ENCODE data around the gene GARRE1.

GARRE1 gene

DNA sequence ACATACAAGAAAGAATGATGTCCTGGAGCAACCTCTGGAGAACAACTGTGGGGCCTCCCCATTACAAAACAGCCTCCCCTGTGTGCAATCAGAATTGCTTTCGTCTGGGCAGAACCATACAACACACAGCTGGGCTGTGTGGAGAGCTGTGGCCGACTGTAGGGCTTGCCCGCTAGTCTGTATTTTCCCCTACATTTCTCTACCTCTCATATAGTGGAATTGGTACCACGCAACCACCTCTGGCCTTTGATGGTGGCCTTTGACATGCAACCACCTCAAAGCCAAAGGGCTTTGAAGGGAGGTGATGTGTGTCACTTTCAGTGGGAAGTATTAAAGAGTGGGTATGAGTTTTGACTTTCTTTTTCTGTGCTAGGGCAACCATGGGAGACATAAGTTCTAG lies 34.0 kb downstream of the GARRE1 start:
- H3K4me3 ChIP-seq (ENCODE audit: low read depth in 1 of 2, low read length in 2 of 2) = no peak overlapping the region
- H4K20me1 ChIP-seq (ENCODE audit: insufficient read depth, low read length) = no peaks in the 10 kb centered on the region
- H3K9ac ChIP-seq (ENCODE audit: low read depth, low read length) = no peak overlapping the region
- no peak overlapping the region for H2AFZ ChIP-seq (ENCODE audit: low read depth, low read length)
- no peaks in the 10 kb centered on the region for H3K4me1 ChIP-seq (ENCODE audit: insufficient read depth, low read length)
- no peak for ATAC-seq (ENCODE audit: insufficient read depth, low read depth)
- H3K79me2 ChIP-seq (ENCODE audit: insufficient read depth, low read length) = no peaks in the 10 kb centered on the region
- no peak for TF ChIP-seq CTCF (IDR thresholded peaks at IDR 0.05; ENCODE audit: borderline replicate concordance, extremely low read depth, low read length, poor library complexity, severe bottlenecking)
- no peak for TF ChIP-seq EZH2 (IDR thresholded peaks at IDR 0.05; ENCODE audit: borderline replicate concordance, low read depth, low read length, severe bottlenecking)
- no peaks in the 10 kb centered on the region for H3K9me3 ChIP-seq (ENCODE audit: insufficient read depth, low read length, severe bottlenecking)
- no peak for DNase-seq
- H3K27ac ChIP-seq (ENCODE audit: low read length) = no peak overlapping the region
- H3K27me3 ChIP-seq (ENCODE audit: insufficient read depth, low read length, poor library complexity) = no peaks in the 10 kb centered on the region
- H3K36me3 ChIP-seq (ENCODE audit: insufficient read depth, low read length) = peaks cover 3% of the 10 kb centered on the region; the same call in 1 of the 2 replicates
- no peak overlapping the region for H3K4me2 ChIP-seq (ENCODE audit: insufficient read depth, low read length)

DNA sequence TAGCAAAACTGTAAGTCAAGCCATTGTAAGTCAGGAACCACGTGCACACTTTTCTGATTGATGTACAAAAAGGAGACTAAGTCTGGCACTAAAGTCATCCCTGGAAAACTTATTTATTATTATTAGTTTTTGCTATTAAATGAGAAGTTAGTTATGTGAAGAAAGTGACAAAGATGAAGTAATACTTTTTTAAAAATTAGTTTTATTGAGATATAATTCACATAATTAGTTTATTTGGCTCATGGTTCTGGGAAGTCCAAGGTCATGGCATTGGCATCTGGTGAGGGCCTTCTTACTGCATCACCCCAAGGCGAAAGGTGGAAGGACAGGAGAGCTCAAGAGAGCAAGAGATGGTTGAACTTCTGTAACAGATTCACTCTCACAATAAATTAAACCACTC lies 36.9 kb downstream of the GARRE1 start:
- Histone ChIP-seq H3K4me3 (ENCODE audit: low read depth in 1 of 2, low read length in 2 of 2) (no peak overlapping the region), H3K27ac (ENCODE audit: low read length) (no peak overlapping the region), H3K9ac (ENCODE audit: low read depth, low read length) (no peak overlapping the region), H3K36me3 (ENCODE audit: insufficient read depth, low read length) (peaks cover 3% of the 10 kb centered on the region; the same call in 1 of the 2 replicates), H3K79me2 (ENCODE audit: insufficient read depth, low read length) (no peaks in the 10 kb centered on the region), H3K4me1 (ENCODE audit: insufficient read depth, low read length) (no peaks in the 10 kb centered on the region), H3K9me3 (ENCODE audit: insufficient read depth, low read length, severe bottlenecking) (no peaks in the 10 kb centered on the region), H2AFZ (ENCODE audit: low read depth, low read length) (no peak overlapping the region), H3K27me3 (ENCODE audit: insufficient read depth, low read length, poor library complexity) (no peaks in the 10 kb centered on the region), H3K4me2 (ENCODE audit: insufficient read depth, low read length) (no peak overlapping the region), H4K20me1 (ENCODE audit: insufficient read depth, low read length) (no peaks in the 10 kb centered on the region; the same call in 1 of the 2 replicates)
- DNase-seq = no peak
- TF ChIP-seq EZH2 (IDR thresholded peaks at IDR 0.05; ENCODE audit: borderline replicate concordance, low read depth, low read length, severe bottlenecking) = no peak
- no peak for TF ChIP-seq CTCF (IDR thresholded peaks at IDR 0.05; ENCODE audit: borderline replicate concordance, extremely low read depth, low read length, poor library complexity, severe bottlenecking)
- ATAC-seq (ENCODE audit: insufficient read depth, low read depth) = no peak

DNA sequence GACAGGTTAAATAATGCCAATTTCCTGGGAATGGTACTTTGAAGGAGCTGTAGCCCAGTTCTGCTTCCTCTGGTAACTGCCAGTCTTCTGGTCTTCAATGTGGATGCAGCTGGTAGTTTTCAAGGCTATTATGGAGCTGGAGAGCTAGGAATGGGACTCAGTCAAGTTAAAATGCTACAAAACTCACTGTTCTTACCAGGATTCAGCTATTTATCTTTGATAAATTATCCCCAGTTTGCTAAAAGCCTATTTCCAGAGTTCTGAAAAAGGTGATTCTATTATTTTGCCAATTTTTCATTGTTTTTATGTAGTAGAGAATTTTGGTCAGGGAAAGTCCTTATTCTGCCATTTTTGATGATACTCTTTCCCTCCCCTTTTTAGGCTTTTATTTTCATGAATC lies 40.7 kb downstream of the GARRE1 start:
- Histone ChIP-seq H2AFZ (ENCODE audit: low read depth, low read length) (no peak overlapping the region), H3K9me3 (ENCODE audit: insufficient read depth, low read length, severe bottlenecking) (no peaks in the 10 kb centered on the region), H3K4me1 (ENCODE audit: insufficient read depth, low read length) (no peaks in the 10 kb centered on the region), H3K36me3 (ENCODE audit: insufficient read depth, low read length) (no peaks in the 10 kb centered on the region), H3K27me3 (ENCODE audit: insufficient read depth, low read length, poor library complexity) (no peaks in the 10 kb centered on the region), H3K4me3 (ENCODE audit: low read depth in 1 of 2, low read length in 2 of 2) (no peak overlapping the region), H3K9ac (ENCODE audit: low read depth, low read length) (no peak overlapping the region), H4K20me1 (ENCODE audit: insufficient read depth, low read length) (no peaks in the 10 kb centered on the region; the same call in 1 of the 2 replicates), H3K79me2 (ENCODE audit: insufficient read depth, low read length) (no peaks in the 10 kb centered on the region), H3K27ac (ENCODE audit: low read length) (no peak overlapping the region), H3K4me2 (ENCODE audit: insufficient read depth, low read length) (no peak overlapping the region)
- TF ChIP-seq EZH2 (IDR thresholded peaks at IDR 0.05; ENCODE audit: borderline replicate concordance, low read depth, low read length, severe bottlenecking) = no peak
- no peak for TF ChIP-seq CTCF (IDR thresholded peaks at IDR 0.05; ENCODE audit: borderline replicate concordance, extremely low read depth, low read length, poor library complexity, severe bottlenecking)
- ATAC-seq (ENCODE audit: insufficient read depth, low read depth) (no peak), DNase-seq (no peak)
